A673 (cell line): Measurements from ENCODE around the gene ROBO2. TPM values are rescaled to one million over a fixed set of nuclear protein-coding genes. Genes with fewer than 3 reads are reported as not detected.
A peak's percentile ranks its signal among the peaks of the same experiment; 100 is the strongest.

ENCODE experiments used
- BruUV-seq: library from RNA; stranded (reverse); fragments of 400-500 nt; replicated peaks from 2 replicates; lab custom pipeline; 2021; lab: Mats Ljungman, UMichigan
- CTCF ChIA-PET: fragments of 300-600 bp; sonication (Branson Sonifier 250); formaldehyde crosslinking; loops from one replicate; lab custom pipeline; 2022; ENCODE audit warnings: antibody characterized with exemption; lab: Charles Lee
- POLR2A ChIA-PET: fragments of 300-600 bp; sonication (Branson Sonifier 250); formaldehyde crosslinking; loops from one replicate; lab custom pipeline; 2022; ENCODE audit warnings: antibody characterized with exemption; ENCODE audit not compliant: low non-redundant PET; lab: Charles Lee
- DNase-seq: peaks from one replicate; pipeline ENCODE4 v3.0.0-alpha.2; 2015; ENCODE audit warnings: low spot score
- H3K27ac ChIP-seq: fragments of 200-600 bp; sonication (generic); 2 replicates; pipeline ENCODE4 v1.5.1; 2016; ENCODE audit warnings: mixed run types, low read depth, mild to moderate bottlenecking, mixed read lengths, antibody characterized with exemption, low read length; ENCODE audit not compliant: poor library complexity, severe bottlenecking
- H3K27me3 ChIP-seq: fragments of 200-600 bp; sonication (generic); replicated peaks from 2 replicates; pipeline ENCODE4 v1.6.1; 2017; ENCODE audit warnings: mixed run types, low read depth, mild to moderate bottlenecking, mixed read lengths, antibody characterized with exemption, low read length; ENCODE audit not compliant: insufficient read depth, poor library complexity
- H3K36me3 ChIP-seq: fragments of 200-600 bp; sonication (generic); 2 replicates; pipeline ENCODE4 v1.6.1; 2016; ENCODE audit warnings: mixed run types, mild to moderate bottlenecking, mixed read lengths, antibody characterized with exemption, low read length; ENCODE audit not compliant: insufficient read depth, poor library complexity, severe bottlenecking
- H3K4me1 ChIP-seq: fragments of 200-600 bp; sonication (generic); 2 replicates; pipeline ENCODE4 v1.6.1; 2017; ENCODE audit warnings: mixed run types, mild to moderate bottlenecking, mixed read lengths, antibody characterized with exemption, low read length; ENCODE audit not compliant: insufficient read depth, poor library complexity, severe bottlenecking
- H3K4me3 ChIP-seq: fragments of 200-600 bp; sonication (generic); 2 replicates; pipeline ENCODE4 v1.5.1; 2016; ENCODE audit warnings: low read depth, mixed run types, mild to moderate bottlenecking, mixed read lengths, low read length; ENCODE audit not compliant: poor library complexity, severe bottlenecking
- H3K9me3 ChIP-seq: fragments of 200-600 bp; sonication (generic); 2 replicates; pipeline ENCODE4 v1.6.1; 2016; ENCODE audit warnings: mixed run types, low read depth, mild to moderate bottlenecking, mixed read lengths, antibody characterized with exemption, low read length; ENCODE audit not compliant: poor library complexity, severe bottlenecking
- CTCF ChIP-seq: fragments of 300-800, 200-600 bp; sonication (generic); conservative IDR thresholded peaks from 2 replicates; pipeline ENCODE4 v1.5.1; 2017; ENCODE audit warnings: low read depth, mild to moderate bottlenecking, antibody characterized with exemption, low read length, moderate library complexity, mixed read lengths
- EZH2 ChIP-seq: fragments of 200-600 bp; sonication (generic); IDR thresholded peaks from 2 replicates; pipeline ENCODE4 v1.6.1; 2017; ENCODE audit warnings: borderline replicate concordance, low read depth, mild to moderate bottlenecking, mixed read lengths, antibody characterized with exemption, low read length; ENCODE audit not compliant: poor library complexity, severe bottlenecking
- intact Hi-C: fragments of 100-400 bp; cut with micrococcal nuclease; formaldehyde crosslinking; loops from one replicate; pipeline ENCODE4 v1.10.0; 2022; ENCODE audit not compliant: unreplicated experiment
- total RNA-seq: library from RNA; stranded (reverse); gene quantifications from 2 replicates; pipeline ENCODE4 v1.2.3, GENCODE V29; 2021

Gene ROBO2
- total RNA-seq, 1 experiment from 2014 or later = 17.5 TPM

DNA sequence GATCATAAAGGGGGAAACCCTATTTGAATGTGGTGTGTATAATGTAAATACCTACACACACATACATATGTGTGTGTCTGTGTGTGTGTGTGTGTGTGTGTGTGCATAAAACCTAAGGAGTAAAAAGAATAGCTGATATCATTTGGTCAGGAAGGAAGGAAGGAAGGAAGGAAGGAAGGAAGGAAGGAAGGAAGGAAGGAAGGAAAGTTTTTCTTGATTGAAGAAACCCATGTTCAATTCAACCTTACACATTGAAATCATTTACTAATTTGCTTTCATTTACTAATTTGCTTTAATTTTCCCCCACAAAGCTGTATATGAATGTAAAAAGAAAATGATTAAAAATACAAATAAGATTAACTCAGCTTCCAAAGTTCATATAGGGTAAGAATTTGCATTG lies 386.6 kb downstream of the ROBO2 start:
- H3K4me3 ChIP-seq = no peak overlapping the region
- CTCF ChIA-PET = interaction anchor here (0.7 kb wide), 1 partner anchor 45 kb away, joined by 4 read pairs; no protein-coding TSS in a partner anchor
- no TSS peak for BruUV-seq
- peaks cover 31% of the 10 kb centered on the region for H3K4me1 ChIP-seq
- intact Hi-C loops = loop anchor here (5.0 to 10.0 kb wide), 2 partner anchors 102 to 614 kb away; no protein-coding TSS in a partner anchor
- peak overlapping the region; percentile 85 for H3K27ac ChIP-seq
- no peaks in the 10 kb centered on the region for H3K9me3 ChIP-seq
- H3K27me3 ChIP-seq = no peaks in the 10 kb centered on the region
- POLR2A ChIA-PET = interaction anchor here (0.6 kb wide), 3 partner anchors 43 to 747 kb away, joined by 3 to 5 read pairs (median 4); no protein-coding TSS in a partner anchor
- TF ChIP-seq EZH2 (no peak), CTCF (no peak)
- H3K36me3 ChIP-seq = no peaks in the 10 kb centered on the region
- DNase-seq = peak; percentile 77

- Histone ChIP-seq H3K4me3 (no peak overlapping the region), H3K36me3 (no peaks in the 10 kb centered on the region), H3K4me1 (peaks cover 28% of the 10 kb centered on the region), H3K27me3 (no peaks in the 10 kb centered on the region), H3K27ac (peak overlapping the region; percentile 85), H3K9me3 (no peaks in the 10 kb centered on the region)
- no peak for DNase-seq
- ChIA-PET POLR2A (no interaction called here), CTCF (interaction anchor here (0.6 kb wide), 1 partner anchor 616 kb away, joined by 5 read pairs; no protein-coding TSS in a partner anchor)
- intact Hi-C loops = loop anchor here (1.0 to 10.0 kb wide), 3 partner anchors 39 to 615 kb away; no protein-coding TSS in a partner anchor
- no peak for TF ChIP-seq EZH2
- no peak for TF ChIP-seq CTCF
- no TSS peak for BruUV-seq
These were observed 387.6 kb downstream of the ROBO2 start for GRCh38 chr3:77427528-77427927.

- Histone ChIP-seq H3K4me1 (no peaks in the 10 kb centered on the region), H3K27me3 (no peaks in the 10 kb centered on the region), H3K27ac (no peak overlapping the region), H3K36me3 (no peaks in the 10 kb centered on the region), H3K4me3 (no peak overlapping the region), H3K9me3 (no peaks in the 10 kb centered on the region)
- POLR2A ChIA-PET = no interaction called here
- no peak for TF ChIP-seq CTCF
- BruUV-seq = no TSS peak
- intact Hi-C loops = no loop called here
- CTCF ChIA-PET = no interaction called here
- no peak for DNase-seq
These were observed 397.0 kb downstream of the ROBO2 start for GRCh38 chr3:77436908-77437307.
